ENCODE measurements around the gene MKNK2. TPM values are rescaled to one million over a fixed set of nuclear protein-coding genes. Genes with fewer than 3 reads are reported as not detected.

MKNK2 gene
- total and polyA plus RNA-seq, 10 of the 15 experiments (the other 5 are each of a cell fraction or from before 2014, with no cell fraction given): 9.6 to 365 (median 69.9) TPM

GRCh38 chr19:2099054-2099501 lies 48.0 kb upstream of the MKNK2 start:
- CTCF ChIA-PET: no interaction called here
- FAIRE-seq (no peak), DNase-seq (ENCODE audit: low read depth, low spot score) (no peak), ATAC-seq (no peak)
- Histone ChIP-seq H4K20me1 (ENCODE audit: control insufficient read depth, insufficient read depth) (no peaks in the 10 kb centered on the region), H3K36me3 (ENCODE audit: control insufficient read depth in 2 of 2, insufficient read depth in 2 of 2, low read length in 1 of 2) (peaks cover 18 to 31% of the 10 kb centered on the region in 2 experiments; a peak in 3 of 4 replicates), H3K9me3 (replicated peaks; ENCODE audit: control insufficient read depth, insufficient read depth, low read length) (no peaks in the 10 kb centered on the region), H3K4me2 (ENCODE audit: control insufficient read depth, insufficient read depth) (no peak overlapping the region), H3K79me2 (ENCODE audit: control insufficient read depth, insufficient read depth, low read length) (peaks cover 29% of the 10 kb centered on the region), H2AFZ (ENCODE audit: control insufficient read depth, low read depth, low read length) (no peak overlapping the region), H3K4me3 (no peak overlapping the region), H3K9ac (ENCODE audit: control insufficient read depth, insufficient read depth, low read length) (no peak overlapping the region), H3K27ac (ENCODE audit: control insufficient read depth, insufficient read depth) (no peak overlapping the region), H3K4me1 (ENCODE audit: control insufficient read depth, insufficient read depth, low read length) (peaks cover 2% of the 10 kb centered on the region; the same call in 1 of the 2 replicates), H3K27me3 (replicated peaks in 1 of 2; ENCODE audit: control insufficient read depth in 2 of 2, insufficient read depth in 2 of 2, low read length in 1 of 2) (no peaks in the 10 kb centered on the region)
- BruUV-seq (replicated peaks): no TSS peak
- intact Hi-C loops (cut with micrococcal nuclease; ENCODE audit: unreplicated experiment) (loop anchor here (10.0 kb wide), 3 partner anchors 136 to 194 kb away; partner anchors contain the start of genes ADAT3, PLEKHJ1, SCAMP4 and SF3A2), in situ Hi-C loops (cut with MboI) (no loop called here)
- SMC1A ChIA-PET (ENCODE audit: uncharacterized antibody, unreplicated experiment): interaction anchor here (1.0 kb wide), 1 partner anchor 42 kb away, joined by 3 read pairs; no protein-coding TSS in a partner anchor
- POLR2A ChIA-PET: interaction anchor here (0.9 kb wide), 1 partner anchor 57 kb away, joined by 3 read pairs; no protein-coding TSS in a partner anchor
- RAD21 ChIA-PET (ENCODE audit: unreplicated experiment): no interaction called here
- 62% methylated on average over 13 of the region's 16 CpGs for WGBS (ENCODE audit: insufficient coverage, insufficient replicate concordance, low lambda C conversion rate, missing lambda C conversion rate)
- TF ChIP-seq MYB (IDR thresholded peaks at IDR 0.05; ENCODE audit: borderline replicate concordance, low read depth, low read length): no peak
- TF ChIP-seq NR2F1 (conservative IDR thresholded peaks at IDR 0.05): no peak
- TF ChIP-seq POLR2A (IDR thresholded peaks at IDR 0.05; ENCODE audit: low read depth, low read length): peak; percentile 15; the same call in 1 of the 2 replicates

GRCh38 chr19:2097886-2098327 lies 46.9 kb upstream of the MKNK2 start:
- Histone ChIP-seq H3K9ac (ENCODE audit: control insufficient read depth, insufficient read depth, low read length) (no peak overlapping the region), H3K27me3 (replicated peaks in 1 of 2; ENCODE audit: control insufficient read depth in 2 of 2, insufficient read depth in 2 of 2, low read length in 1 of 2) (no peaks in the 10 kb centered on the region), H3K79me2 (ENCODE audit: control insufficient read depth, insufficient read depth, low read length) (peaks cover 39% of the 10 kb centered on the region), H3K27ac (ENCODE audit: control insufficient read depth, insufficient read depth) (no peak overlapping the region), H3K4me1 (ENCODE audit: control insufficient read depth, insufficient read depth, low read length) (peaks cover 10% of the 10 kb centered on the region), H3K4me2 (ENCODE audit: control insufficient read depth, insufficient read depth) (peak overlapping the region; percentile 88), H3K36me3 (ENCODE audit: control insufficient read depth in 2 of 2, insufficient read depth in 2 of 2, low read length in 1 of 2) (peaks cover 12 to 25% of the 10 kb centered on the region in 2 experiments; a peak in 3 of 4 replicates), H3K9me3 (replicated peaks; ENCODE audit: control insufficient read depth, insufficient read depth, low read length) (no peaks in the 10 kb centered on the region), H3K4me3 (no peak overlapping the region; the same call in 1 of the 2 replicates), H2AFZ (ENCODE audit: control insufficient read depth, low read depth, low read length) (no peak overlapping the region), H4K20me1 (ENCODE audit: control insufficient read depth, insufficient read depth) (no peaks in the 10 kb centered on the region)
- ChIA-PET SMC1A (ENCODE audit: uncharacterized antibody, unreplicated experiment) (interaction anchor here (1.0 to 1.4 kb wide), 2 partner anchors 30 to 43 kb away, joined by 3 read pairs; no protein-coding TSS in a partner anchor), RAD21 (ENCODE audit: unreplicated experiment) (interaction anchor here (0.6 to 0.7 kb wide), 2 partner anchors 9 to 48 kb away, joined by 3 read pairs; no protein-coding TSS in a partner anchor), CTCF (no interaction called here), POLR2A (interaction anchor here (0.5 to 1.5 kb wide), 5 partner anchors 15 to 455 kb away, joined by 3 to 4 read pairs (median 3); no protein-coding TSS in a partner anchor)
- intact Hi-C loops (cut with micrococcal nuclease; ENCODE audit: unreplicated experiment): loop anchor here (10.0 kb wide), 3 partner anchors 137 to 193 kb away; partner anchors contain the start of genes ADAT3, PLEKHJ1, SCAMP4 and SF3A2
- ATAC-seq (no peak), DNase-seq (ENCODE audit: low read depth, low spot score) (no peak), FAIRE-seq (no peak)
- WGBS (ENCODE audit: insufficient coverage, insufficient replicate concordance, low lambda C conversion rate, missing lambda C conversion rate): 92% methylated on average over 23 of the region's 23 CpGs
- in situ Hi-C loops (cut with MboI): no loop called here
- no TSS peak for BruUV-seq (replicated peaks)
- no peak for TF ChIP-seq HCFC1 (IDR thresholded peaks at IDR 0.05; ENCODE audit: low read length)
- no peak for TF ChIP-seq SMARCA5 (IDR thresholded peaks at IDR 0.05)
- no peak for TF ChIP-seq E2F4 (IDR thresholded peaks at IDR 0.05; ENCODE audit: low read depth, low read length)
- TF ChIP-seq ZNF274 (IDR thresholded peaks at IDR 0.05; ENCODE audit: insufficient read depth, insufficient read length): no peak
- TF ChIP-seq STAT3 (IDR thresholded peaks at IDR 0.05; ENCODE audit: low read depth, low read length): no peak
- no peak for TF ChIP-seq CTCF (IDR thresholded peaks at IDR 0.05 in 2 of 3, conservative IDR thresholded peaks at IDR 0.05 in 1 of 3; ENCODE audit: control insufficient read depth in 2 of 3, extremely low read depth in 1 of 3, insufficient read depth in 1 of 3, low read depth in 3 of 3, low read length in 3 of 3)
- TF ChIP-seq SREBF2 (IDR thresholded peaks at IDR 0.05; ENCODE audit: low read length): no peak
